HG03342 (cell line): ENCODE results near the gene NAIP.
"Not testable (repeated sequence)": the region's sequence is repeated elsewhere in the genome, so short reads cannot be mapped to it uniquely, and the experiment has no call there.

Source experiments
- ATAC-seq: cut with Tn5 transposase; IDR thresholded peaks from one replicate; pipeline ENCODE4 v1.9.1; 2021; ENCODE audit warnings: mild to moderate bottlenecking, moderate library complexity; ENCODE audit not compliant: unreplicated experiment

The NAIP gene, protein sequence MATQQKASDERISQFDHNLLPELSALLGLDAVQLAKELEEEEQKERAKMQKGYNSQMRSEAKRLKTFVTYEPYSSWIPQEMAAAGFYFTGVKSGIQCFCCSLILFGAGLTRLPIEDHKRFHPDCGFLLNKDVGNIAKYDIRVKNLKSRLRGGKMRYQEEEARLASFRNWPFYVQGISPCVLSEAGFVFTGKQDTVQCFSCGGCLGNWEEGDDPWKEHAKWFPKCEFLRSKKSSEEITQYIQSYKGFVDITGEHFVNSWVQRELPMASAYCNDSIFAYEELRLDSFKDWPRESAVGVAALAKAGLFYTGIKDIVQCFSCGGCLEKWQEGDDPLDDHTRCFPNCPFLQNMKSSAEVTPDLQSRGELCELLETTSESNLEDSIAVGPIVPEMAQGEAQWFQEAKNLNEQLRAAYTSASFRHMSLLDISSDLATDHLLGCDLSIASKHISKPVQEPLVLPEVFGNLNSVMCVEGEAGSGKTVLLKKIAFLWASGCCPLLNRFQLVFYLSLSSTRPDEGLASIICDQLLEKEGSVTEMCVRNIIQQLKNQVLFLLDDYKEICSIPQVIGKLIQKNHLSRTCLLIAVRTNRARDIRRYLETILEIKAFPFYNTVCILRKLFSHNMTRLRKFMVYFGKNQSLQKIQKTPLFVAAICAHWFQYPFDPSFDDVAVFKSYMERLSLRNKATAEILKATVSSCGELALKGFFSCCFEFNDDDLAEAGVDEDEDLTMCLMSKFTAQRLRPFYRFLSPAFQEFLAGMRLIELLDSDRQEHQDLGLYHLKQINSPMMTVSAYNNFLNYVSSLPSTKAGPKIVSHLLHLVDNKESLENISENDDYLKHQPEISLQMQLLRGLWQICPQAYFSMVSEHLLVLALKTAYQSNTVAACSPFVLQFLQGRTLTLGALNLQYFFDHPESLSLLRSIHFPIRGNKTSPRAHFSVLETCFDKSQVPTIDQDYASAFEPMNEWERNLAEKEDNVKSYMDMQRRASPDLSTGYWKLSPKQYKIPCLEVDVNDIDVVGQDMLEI (N-terminal part only)

DNA sequence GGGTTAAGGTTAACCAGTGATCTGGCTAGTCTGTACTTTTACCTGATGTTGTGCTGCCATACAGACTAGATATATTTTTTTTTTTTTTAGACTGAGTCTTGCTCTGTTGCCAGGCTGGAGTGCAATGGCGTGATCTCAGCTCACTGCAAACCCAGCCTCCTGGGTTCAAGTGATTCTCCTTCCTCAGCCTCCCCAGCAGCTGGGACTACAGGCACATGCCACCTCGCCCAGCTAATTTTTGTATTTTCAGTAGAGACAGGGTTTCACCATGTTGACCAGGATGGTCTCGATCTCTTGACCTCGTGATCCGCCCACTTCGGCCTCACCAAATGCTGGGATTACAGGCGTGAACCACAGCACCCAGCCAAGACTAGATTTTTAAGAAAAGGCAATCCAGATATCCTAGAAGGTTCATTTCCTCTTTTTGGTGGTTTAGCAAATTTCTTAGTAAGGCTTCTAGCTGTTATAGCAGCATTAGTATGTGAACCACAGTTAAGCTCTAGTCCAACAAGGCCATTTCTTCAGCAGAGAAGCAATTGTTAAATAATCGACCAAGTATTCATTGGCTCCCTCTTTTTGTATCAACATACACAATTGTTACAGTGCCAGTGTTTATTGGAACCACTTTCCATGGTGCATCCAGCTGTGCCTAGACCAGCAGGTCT lies at the start of gene NAIP:
Gene NAIP (minus strand): TSS at position 51 of the 665 bp plus-strand sequence. CDS start 12,424 bp downstream, outside the sequence.
- ATAC-seq, result not testable (repeated sequence)

DNA sequence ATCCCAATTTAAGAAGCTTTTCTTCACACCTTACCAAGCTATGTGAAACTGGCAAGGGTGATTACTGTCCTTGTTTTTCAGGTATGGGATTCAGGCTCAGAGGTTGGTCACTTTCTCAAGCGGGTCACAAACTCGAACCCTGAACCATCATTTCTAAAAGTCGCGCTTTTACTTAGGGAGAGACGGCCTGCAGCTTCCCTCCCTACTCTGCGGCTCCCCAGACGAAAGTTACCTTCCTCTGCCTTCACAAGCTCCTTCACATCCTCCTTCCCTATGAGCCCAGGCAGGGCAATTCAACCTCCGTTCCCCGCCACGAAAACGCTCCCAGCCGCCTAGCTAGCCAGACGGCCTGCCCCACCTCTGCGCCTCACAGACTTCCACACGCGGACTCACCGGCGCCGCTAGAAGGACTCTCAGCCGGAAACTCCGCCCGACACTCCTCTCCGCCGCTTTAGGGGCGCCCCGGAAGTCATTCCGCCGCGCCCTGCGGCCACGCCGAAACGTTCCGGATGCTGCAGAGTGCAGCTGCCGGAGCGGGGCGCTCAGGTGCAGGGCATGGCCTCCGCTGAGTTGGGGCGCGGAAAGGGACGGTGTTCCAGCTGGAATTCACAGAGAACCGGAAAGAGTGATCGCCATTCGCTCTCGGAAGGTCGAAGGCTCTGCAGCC lies 42.3 kb upstream of the NAIP start, which contains the start of gene GTF2H2:
Gene GTF2H2 (minus strand): TSS at position 415 of the 667 bp plus-strand sequence. CDS start 4,913 bp downstream, outside the sequence.
- ATAC-seq, result peak; percentile 98

DNA sequence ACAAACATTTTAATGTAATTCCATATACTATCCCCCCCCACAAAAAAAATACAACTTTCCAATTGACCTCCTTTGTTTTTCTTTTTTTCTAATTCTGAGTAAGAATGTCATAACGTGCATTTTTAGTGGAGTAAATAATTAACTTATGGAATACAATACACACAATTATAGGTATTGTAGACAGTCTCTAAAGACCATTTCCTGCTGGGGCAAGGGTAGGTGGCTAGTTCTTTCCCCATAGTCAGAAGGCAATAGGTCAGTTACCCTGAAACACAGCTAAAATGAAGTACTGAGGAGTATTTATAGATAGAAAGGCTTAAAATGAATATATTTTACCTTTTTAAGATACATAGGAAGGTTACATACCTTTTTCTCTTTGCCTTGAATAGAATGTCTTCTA lies 36.2 kb upstream of the NAIP start:
- not testable (repeated sequence) for ATAC-seq

DNA sequence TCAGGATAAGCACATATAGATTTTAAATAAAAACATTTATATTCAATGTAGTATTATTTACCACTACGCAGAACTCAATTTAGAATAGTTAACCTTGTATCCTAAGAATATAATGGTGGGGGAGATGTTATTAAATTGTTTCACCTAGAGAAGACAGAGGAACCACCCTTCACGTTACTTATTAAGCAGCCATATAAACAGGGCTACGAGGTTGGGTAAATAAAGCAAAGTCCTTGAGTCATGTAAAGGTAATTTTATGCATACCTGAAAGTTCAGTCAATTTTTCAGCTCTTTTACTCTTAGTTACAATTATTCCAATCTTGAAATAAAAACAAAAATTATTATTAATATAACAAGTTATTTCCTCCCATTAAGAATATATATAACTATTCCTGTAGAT lies 34.3 kb upstream of the NAIP start:
- ATAC-seq, result not testable (repeated sequence)

DNA sequence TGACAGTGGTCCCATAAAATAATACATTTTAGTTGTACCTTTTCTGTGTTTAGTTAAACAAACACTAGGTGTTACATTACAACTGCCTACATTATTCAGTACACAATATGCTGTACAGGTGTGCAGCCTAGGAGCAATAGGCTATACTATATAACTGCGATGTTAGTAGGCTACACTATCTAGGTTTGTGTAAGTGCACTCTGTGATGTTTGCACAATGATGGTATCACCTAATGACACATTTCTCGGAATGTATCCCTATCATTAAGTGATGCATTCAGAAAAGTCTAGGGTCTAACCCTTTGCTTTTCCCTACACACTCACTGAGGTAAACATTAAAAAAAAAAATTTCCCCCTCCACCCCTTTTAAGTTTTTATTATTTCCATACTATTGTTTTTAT lies 19.7 kb upstream of the NAIP start:
- ATAC-seq, result not testable (repeated sequence)

DNA sequence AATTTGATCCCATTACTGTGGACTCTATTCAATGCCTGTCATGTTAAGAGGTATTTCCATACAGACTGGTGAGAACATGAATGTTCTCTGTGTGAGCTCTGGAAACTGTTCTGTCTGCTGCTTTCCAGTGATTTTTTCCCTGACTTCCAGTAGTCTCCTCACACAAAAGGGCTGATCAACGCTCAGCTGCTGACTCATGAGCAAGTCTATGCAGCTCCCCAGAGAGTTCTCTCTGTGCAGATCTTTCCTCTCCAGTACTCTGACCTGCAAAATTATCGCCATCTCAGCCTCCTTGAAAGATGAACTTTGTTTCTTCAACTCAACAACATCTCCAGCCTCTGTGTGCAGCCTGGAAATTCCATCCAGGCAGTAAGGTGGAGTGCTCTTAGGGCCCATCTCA lies 19.0 kb upstream of the NAIP start:
- ATAC-seq, result not testable (repeated sequence)

DNA sequence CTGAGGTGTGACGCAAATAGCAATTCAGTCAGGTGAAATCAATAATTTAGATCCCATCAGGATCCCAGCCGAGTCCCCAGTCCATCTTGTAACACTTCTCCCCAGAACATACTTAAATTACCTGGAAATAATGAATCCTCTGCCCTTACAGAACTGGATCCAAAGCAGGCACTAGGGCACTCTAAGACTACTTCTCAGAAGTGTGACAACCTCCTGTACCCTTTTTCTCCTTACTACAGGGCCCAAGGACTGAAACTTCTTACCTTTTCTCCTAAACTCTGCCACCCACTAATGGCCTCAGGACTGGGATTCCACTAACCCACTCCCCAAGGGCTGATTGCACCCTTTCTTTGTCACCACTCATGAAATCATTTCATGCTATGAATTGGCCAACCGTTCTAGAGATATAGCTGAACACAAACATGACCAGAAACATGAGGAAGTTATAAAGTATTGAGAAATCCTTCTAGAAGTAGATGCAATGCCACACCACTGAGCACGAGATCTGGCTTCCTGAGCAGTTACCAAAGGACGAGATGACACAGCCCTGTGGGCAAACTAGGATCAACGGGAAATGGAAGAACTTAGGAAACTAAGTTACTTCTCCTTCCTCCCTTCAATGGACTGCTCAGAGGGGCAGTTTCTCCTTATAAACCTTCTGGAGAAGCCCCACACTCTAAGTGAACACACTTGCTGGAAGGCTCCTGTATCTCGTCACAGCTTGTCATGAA lies 6.1 kb upstream of the NAIP start:
- not testable (repeated sequence) for ATAC-seq

DNA sequence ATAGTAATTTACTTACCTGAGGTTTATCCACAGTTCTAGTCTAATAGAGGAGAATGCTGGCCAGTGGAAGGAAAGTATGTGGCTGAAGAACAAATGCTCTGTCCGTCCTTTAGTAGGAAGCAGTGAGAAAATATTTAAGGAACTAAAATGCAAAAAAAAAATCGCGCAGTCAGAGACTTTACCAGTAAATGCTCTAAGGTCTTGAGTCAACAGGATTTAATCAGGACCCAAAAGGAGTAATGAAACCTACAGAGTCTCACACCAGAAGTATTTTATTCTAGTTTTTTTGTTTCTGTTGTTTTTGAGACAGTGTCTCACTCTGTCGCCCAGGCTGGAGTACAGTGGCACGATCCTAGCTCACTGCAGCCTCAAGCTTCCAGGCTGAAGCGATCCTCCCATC lies 4.5 kb downstream of the NAIP start:
- not testable (repeated sequence) for ATAC-seq

DNA sequence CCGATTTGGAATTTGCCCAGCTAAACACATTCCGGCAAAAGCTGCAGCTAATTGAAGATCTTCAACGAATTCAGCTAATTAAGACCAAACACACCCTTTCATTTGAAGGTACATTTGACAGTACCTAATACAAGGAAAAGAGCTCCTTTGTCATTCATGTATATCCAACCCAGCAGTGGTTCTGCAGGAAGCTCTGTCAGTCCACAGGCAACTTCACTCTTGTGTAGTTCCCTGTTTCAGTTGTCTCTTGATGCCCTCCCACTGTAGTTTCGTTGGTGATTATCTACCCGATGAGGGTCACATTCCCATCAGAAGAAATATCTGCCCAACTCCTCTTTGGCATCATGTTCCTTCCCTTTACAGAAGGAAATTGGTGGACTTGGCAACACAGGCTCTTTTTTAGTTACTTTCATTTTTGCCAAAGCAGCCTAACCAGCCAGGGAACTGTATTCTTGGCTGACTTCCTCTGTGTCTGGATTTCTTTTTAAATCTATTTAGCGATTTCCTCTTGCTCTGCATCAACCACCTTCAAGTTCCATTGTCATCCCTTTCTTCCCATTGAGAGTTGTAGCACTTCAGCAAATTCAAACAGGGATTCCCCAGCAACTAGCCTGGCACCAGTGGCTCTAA lies 6.6 kb downstream of the NAIP start:
- not testable (repeated sequence) for ATAC-seq

DNA sequence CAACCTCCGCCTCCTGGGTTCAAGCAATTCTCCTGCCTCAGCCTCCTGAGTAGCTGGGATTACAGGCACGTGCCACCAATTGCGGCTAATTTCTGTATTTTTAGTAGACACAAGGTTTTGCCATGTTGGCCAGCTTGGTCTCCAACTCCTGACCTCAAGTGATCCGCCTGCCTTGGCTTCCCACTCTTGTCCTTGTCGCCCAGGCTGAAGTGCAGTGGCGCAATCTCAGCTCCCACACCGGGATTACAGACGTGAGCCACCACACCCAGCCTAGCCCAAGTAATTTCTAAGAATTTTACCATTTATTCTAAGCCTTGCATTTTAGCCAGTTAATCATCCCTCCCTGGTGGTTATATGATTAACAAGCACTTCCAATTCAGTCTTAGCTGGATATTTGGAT lies 11.0 kb downstream of the NAIP start:
- ATAC-seq, result no peak

DNA sequence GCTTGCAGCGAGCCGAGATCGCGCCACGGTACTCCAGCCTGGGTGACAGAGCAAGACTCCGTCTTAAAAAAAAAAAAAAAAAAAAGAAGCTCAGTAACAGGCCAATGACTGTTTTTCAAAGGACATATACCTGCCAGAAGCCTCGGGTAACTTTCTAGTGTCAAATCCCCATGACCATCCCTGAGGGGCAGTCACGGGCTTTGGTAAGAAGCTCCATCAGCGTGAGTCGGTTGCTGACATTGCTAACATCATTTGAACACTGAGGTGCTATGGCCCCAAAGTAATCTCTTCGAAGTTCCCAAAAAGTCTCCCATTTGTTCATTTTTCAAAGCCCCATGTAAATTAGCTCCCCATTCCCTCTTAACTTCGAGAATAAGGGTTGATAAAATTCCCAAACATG lies 11.6 kb downstream of the NAIP start:
- ATAC-seq, result no peak

DNA sequence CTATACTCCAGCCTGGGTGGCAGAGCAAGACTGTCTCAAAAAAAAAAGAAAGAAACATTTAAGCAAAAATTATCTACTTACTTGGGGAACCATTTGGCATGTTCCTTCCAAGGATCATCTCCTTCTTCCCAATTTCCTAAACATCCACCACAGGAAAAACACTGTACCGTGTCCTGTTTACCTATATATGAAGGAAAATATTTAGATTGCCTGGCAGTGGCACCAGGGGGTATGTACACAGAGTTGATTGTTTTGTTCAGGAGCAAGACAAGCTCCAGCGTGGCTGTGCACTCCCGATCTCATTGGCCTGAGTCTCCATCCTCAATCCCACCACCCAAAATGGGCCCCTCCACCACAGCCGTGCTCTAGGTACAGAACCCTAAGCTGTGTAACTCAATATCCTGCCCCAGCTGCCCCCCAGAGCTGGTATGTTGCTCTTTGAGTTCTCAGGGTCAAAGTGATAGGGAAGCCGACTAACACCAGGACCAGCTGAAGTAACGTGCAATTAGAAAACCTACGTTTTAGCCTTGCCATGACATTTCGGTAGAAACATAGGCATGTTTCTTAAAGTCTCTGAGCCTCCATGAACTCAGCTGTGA lies 13.8 kb downstream of the NAIP start:
- ATAC-seq, result no peak

DNA sequence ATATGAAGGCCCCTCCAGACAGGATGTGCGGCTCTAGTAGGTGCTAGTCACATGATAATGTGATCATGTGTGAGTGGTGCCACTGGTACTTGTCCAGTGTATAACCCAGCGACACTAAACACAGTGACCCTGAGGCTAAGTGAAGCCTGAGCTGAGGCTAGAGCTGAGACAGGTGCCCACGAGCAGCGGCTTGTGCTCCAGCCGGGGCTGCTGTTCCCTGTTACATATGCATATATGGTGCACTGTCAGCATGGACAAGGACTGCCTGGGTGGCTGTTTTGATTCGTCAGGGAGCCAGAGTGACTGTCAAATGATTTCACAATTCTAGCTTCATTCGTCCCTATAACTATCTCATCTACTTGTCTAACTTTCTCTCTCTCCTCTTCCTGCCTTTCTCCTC lies 18.2 kb downstream of the NAIP start:
- ATAC-seq, result not testable (repeated sequence)

DNA sequence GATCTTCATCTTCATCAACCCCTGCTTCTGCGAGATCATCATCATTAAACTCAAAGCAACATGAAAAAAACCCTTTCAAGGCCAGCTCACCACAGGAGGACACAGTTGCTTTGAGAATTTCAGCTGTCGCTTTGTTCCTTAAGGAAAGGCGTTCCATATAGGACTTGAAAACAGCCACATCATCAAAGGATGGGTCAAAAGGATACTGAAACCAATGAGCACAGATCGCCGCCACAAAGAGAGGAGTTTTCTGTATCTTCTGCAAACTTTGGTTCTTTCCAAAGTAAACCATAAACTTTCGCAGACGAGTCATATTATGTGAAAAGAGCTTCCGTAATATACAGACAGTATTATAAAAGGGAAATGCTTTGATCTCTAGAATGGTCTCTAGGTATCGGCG lies 40.3 kb downstream of the NAIP start:
- not testable (repeated sequence) for ATAC-seq

DNA sequence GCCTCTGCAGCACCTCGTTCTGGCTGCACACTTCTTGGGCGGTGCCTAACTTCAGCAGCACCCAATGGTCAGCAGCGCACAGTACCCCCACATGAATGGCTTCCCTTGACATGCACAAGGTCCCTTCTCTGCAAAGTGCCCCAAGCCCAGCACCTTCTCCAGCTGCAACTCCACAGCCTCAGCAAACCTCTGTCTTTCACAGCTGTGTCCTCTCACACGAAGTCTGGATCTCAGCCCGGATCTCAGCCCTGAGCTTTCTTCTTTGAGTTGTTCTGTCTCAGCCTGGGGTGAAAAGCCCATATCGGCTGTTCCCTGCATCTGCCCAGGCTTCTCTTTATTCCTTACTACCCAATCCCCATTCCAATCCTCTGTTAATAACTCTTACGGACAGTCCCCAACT lies 57.9 kb downstream of the NAIP start:
- not testable (repeated sequence) for ATAC-seq

DNA sequence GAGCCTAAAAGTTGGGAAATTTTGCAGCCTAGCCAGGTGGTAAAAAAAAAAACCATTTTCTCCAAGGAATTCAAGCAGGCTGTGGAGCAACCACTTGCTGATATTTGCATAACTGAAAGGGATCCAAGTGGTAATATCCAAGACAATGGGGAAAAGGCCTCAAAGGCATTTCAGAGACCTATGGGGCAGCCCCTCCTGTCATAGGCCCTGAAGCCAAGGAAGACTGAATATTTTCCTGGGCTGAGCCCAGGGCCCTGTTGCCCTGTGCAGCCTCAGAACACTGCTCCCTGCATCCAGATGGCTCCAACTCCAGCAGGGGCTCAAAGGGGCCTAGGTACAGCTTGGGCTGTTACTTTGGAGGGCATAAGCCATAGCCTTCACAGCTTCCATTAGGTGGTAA lies 60.6 kb downstream of the NAIP start:
- not testable (repeated sequence) for ATAC-seq

DNA sequence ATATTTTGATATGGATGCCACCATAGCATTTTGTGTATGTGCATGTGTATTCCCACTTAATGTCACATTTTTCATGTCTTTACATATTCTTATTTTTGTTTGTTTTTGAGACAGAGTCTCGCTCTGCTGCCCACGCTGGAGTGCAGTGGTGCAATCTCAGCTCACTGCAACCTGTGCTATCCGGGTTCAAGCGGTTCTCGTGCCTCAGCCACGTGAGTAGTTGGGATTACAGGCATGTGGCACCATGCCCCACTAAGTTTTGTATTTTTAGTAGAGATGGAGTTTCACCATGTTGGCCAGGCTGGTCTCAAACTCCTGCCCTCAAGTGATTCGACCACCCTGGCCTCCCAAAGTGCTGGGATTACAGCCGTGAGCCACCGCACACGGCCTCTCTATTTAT lies 72.1 kb downstream of the NAIP start:
- not testable (repeated sequence) for ATAC-seq

DNA sequence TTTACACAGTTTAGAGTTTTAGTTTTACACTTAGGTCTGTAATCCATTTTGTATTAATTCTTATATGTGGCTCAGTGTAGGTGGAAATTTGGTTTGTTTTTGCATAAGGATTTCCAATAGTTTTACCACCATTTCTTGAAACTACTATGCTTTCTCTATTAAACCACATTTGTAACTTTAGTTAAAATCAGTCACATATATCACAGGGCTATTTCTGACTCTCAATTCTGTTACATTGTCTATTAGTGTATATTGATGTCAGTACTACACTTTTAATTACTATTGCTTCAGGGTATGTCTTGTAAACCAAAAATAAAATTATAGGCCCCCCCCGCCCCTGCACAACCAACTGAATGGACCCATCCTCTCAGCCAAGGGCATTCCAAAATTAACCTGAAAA lies 92.6 kb downstream of the NAIP start:
- ATAC-seq, result not testable (repeated sequence)
